Activated effector memory CD4-positive, alpha-beta T cell treated with anti-CD3 and anti-CD28 coated beads, Interleukin-2, amount 50 U/mL, for 16 hours (primary cell): ENCODE data around the gene HIC1.

Experiments used
- DNase-seq: peaks from one replicate; pipeline ENCODE4 v3.0.0-alpha.2; 2020

Gene HIC1

GRCh38 chr17:2061441-2061958, 6.6 kb downstream of the HIC1 start:
- no peak for DNase-seq

GRCh38 chr17:2062571-2063183, 7.8 kb downstream of the HIC1 start:
- no peak for DNase-seq

GRCh38 chr17:2063261-2064146, 8.6 kb downstream of the HIC1 start:
- no peak for DNase-seq

GRCh38 chr17:2064147-2064489, 9.2 kb downstream of the HIC1 start:
- DNase-seq, result no peak

GRCh38 chr17:2064520-2064971, 9.6 kb downstream of the HIC1 start:
- no peak for DNase-seq

GRCh38 chr17:2064980-2065785, 10.3 kb downstream of the HIC1 start:
- peak; percentile 84 for DNase-seq

- DNase-seq, result no peak
These were observed 11.1 kb downstream of the HIC1 start for GRCh38 chr17:2065949-2066400.

- DNase-seq, result no peak
These were observed 12.2 kb downstream of the HIC1 start for GRCh38 chr17:2067048-2067561.

GRCh38 chr17:2067608-2068024, 12.7 kb downstream of the HIC1 start:
- no peak for DNase-seq

GRCh38 chr17:2068031-2068518, 13.2 kb downstream of the HIC1 start:
- no peak for DNase-seq

GRCh38 chr17:2068519-2069051, 13.7 kb downstream of the HIC1 start:
- DNase-seq, result no peak

- DNase-seq, result peak; percentile 85
These were observed 15.5 kb downstream of the HIC1 start for GRCh38 chr17:2070241-2071023.

- no peak for DNase-seq
These were observed 16.1 kb downstream of the HIC1 start for GRCh38 chr17:2071024-2071385.

- DNase-seq, result no peak
These were observed 16.8 kb downstream of the HIC1 start for GRCh38 chr17:2071455-2072281.

GRCh38 chr17:2074919-2075318, 20.0 kb downstream of the HIC1 start:
- DNase-seq, result no peak

GRCh38 chr17:2075336-2076086, 20.6 kb downstream of the HIC1 start:
- no peak for DNase-seq

- no peak for DNase-seq
These were observed 21.4 kb downstream of the HIC1 start for GRCh38 chr17:2076087-2076984.

GRCh38 chr17:2077040-2077439, 22.1 kb downstream of the HIC1 start:
- no peak for DNase-seq

GRCh38 chr17:2081564-2081963, 26.7 kb downstream of the HIC1 start:
- DNase-seq, result no peak
